Vagina (tissue), 2 donors: ENCODE measurements around the gene ZRANB3.

Experiments
- POLR2A ChIP-seq, 2 donors: fragments of 450-650 bp; IDR thresholded peaks; one replicate each; pipeline ENCODE4 v1.6.1; 2017; ENCODE audit warnings: antibody characterized with exemption in 2 of 2, mild to moderate bottlenecking in 2 of 2, moderate library complexity in 2 of 2
- TF ChIP-seq, protein P1 (sequence below), 3 experiments: fragments of 450-650 bp in 2 of 3; fragments of 200-600 bp in 1 of 3; sonication (generic) in 1 of 3; IDR thresholded peaks; one replicate each; pipeline ENCODE4 v1.5.1; 2017 to 2019; ENCODE audit warnings: antibody characterized with exemption in 3 of 3, mild to moderate bottlenecking in 2 of 3, moderate library complexity in 2 of 3

GRCh38 chr2:135157856-135158255 lies 373.2 kb downstream of the ZRANB3 start:
- TF ChIP-seq POLR2A (IDR thresholded peaks at IDR 0.05): no peak
- TF ChIP-seq, protein P1, sequence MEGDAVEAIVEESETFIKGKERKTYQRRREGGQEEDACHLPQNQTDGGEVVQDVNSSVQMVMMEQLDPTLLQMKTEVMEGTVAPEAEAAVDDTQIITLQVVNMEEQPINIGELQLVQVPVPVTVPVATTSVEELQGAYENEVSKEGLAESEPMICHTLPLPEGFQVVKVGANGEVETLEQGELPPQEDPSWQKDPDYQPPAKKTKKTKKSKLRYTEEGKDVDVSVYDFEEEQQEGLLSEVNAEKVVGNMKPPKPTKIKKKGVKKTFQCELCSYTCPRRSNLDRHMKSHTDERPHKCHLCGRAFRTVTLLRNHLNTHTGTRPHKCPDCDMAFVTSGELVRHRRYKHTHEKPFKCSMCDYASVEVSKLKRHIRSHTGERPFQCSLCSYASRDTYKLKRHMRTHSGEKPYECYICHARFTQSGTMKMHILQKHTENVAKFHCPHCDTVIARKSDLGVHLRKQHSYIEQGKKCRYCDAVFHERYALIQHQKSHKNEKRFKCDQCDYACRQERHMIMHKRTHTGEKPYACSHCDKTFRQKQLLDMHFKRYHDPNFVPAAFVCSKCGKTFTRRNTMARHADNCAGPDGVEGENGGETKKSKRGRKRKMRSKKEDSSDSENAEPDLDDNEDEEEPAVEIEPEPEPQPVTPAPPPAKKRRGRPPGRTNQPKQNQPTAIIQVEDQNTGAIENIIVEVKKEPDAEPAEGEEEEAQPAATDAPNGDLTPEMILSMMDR (IDR thresholded peaks at IDR 0.05): no peak
